HG03196 (cell line): Measurements from ENCODE around the gene FRK.
"Not testable (repeated sequence)": the region's sequence is repeated elsewhere in the genome, so short reads cannot be mapped to it uniquely, and the experiment has no call there.

Experiments used
- ATAC-seq: cut with Tn5 transposase; IDR thresholded peaks from one replicate; pipeline ENCODE4 v1.9.1; 2021; ENCODE audit not compliant: unreplicated experiment

FRK gene

DNA sequence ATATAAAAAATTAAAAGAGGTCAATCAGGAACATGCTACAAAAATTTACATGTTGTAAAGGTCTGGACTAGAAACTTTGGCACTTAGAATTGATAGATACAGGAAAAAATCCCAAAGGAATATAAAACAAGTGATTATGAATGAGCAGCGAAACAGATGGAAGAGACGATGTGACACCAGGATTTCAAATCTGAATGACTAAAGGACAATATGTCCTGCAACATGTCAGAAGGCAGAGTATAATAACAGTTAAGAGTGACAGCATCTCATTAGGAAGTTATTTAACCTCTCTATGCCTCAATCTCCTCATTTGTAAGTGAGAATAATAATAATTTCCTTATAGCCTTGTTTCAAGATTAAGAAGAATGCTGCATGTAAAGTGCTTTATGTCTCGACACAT, 50.3 kb downstream of the FRK start:
- no peak for ATAC-seq

DNA sequence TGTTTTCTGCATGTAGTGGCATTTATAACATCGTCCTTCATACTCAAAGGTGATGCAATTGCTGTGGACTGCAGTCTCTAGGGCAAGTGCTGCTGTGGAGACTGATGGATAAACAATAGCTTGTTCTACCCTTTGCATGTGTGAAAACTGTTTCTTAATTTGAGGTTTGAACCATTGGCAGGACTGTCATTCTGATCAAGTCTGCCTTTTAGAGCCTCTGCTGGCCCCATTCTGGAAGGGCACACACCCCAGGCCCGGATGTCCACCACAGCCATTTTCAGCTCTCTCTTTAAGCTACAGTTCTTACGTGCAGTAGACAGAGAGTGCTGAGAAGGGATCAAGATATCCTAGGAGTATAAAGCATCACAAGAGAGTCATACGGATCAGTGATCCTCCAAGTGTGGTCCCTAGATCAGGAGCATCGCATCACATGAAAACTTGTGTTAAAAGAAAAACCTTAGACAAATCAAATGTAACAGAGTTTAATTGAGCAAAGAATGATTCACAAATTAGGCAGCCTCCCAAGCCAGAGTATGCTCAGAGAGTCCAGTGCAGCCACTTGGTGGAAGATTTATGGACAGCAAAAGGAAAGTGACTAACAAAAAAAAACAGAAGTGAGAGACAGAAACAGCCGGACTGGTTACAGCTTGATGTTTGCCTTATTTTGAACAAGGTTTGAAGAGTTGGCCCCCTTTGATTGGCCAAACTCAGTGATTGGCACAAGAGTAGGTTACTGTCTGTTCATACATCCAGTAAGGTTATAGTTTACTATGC, 52.0 kb downstream of the FRK start:
- peak; percentile 41 for ATAC-seq

DNA sequence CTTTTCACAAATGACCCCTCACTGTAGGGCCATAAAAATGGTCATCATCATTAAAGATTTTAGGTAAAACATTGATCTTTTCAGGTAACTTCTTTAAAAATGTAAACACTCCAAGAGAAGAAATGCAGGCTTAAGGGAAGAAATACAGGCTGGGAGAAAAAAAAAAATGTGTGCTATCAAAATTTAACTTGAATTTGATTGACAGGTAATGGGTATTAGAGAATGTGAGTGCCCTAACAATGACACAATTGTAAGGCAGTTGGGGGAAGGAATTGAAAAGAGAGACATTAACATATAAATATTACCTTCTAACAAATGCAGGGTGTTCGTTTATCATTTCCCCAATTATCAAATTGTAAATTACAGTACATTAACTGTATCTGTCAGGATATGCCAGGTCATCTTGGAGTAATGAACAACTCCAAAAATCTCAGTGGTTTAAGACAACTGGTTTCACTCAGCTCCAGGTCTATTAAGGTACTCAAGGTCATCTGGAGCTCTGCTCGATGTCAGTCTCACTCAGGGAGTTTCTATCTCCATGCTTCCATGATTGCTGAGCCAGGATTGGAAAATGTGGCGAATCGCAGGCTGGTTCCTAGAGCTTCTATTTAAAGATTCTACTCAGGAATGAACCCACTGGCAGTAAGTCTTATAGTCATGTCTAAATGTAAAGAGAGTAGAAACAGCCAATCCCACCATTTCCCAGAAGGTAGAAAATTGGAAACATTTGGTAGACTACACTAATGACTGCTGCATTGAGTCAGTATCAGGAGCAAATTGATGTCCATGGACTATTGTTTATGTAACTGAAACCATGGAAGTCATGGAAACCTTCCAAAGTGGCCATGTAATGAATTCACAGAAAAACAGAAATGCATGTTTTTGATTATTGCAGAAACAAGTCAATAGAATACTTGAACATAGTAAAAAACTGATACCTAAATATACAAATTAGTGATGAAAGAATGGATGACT, 55.6 kb downstream of the FRK start:
- no peak for ATAC-seq

DNA sequence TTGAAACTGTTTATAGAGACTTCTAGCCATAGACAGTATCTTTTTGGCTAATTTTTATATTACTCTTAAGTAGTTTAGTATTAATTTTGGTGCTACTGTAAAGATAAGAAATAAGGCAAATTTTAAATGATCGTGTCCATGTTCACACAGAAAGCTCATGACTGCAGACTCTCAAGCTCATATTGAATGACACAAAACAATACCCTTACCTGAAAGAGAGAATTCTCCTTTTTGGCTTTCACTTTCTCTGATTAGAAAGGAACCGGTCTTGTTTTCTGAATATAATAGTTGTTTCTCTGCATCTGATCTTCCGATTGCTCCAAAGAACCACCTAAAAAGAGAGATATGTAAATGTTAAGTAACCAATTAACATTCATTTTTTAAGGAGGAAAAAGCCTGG, 57.0 kb downstream of the FRK start:
- peak; percentile 84 for ATAC-seq

DNA sequence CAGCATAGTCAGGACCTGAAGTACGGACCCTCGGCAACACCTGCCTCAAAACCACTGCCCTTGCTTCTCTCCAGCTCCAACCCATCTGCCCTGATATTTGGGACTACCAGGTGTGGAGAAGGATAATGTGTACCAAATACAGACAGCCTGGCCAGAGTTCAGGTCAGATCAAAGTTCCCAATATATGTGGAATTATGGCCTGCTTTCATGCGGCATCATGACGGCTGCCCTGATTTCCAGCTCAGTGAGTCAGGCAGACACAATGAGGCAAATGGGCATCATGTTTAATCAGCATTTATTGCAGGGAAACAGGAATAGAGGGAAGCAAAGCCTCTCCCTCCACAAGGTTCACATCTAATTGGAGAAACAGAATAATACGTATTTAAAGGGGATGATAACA, 57.9 kb downstream of the FRK start:
- ATAC-seq: no peak

DNA sequence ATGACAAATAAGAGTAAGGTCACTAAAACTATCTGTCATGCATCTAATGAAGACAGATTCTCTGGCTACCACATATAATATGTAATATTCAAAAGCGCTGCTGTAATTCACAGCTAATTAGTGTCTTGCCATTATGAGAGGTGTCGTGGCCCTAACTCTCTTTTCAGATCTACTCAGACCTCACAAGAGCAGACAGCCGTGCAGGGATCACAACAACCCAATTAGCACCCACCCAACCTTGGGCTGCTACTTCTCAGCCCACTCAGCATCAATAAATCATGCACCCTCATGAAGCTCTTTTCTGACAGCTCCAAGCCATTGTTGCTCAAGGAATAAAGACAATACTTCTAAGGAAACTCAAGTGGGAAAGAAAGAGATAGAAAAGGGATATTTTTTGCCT, 61.5 kb downstream of the FRK start:
- no peak for ATAC-seq

DNA sequence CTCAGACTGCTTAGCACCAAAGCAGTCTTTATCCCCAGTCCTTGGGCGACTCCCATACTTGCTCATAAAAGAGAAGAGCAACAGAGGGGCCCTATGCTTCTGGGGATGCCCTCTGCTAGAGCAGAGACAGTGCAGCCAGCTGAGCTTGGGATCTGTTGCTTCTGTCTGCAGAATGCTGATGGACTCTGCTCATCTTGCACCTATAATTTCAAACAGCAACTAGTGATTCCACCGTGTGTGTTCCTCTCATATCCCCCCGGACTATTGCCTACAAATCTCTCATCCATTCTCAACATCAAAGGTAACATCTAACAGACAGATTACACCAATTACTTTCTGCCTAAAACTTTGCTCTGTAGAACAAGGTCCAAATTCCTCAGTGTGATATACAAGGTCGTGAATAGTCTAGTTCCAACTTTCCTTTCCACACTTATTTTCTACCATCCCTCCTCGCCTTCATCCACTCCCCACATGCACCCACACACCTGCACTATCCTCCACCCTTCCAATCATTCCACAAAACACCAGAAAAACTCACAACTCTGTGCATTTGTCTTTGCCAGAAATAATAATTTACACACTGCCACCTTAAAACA, 62.6 kb downstream of the FRK start:
- ATAC-seq: no peak

DNA sequence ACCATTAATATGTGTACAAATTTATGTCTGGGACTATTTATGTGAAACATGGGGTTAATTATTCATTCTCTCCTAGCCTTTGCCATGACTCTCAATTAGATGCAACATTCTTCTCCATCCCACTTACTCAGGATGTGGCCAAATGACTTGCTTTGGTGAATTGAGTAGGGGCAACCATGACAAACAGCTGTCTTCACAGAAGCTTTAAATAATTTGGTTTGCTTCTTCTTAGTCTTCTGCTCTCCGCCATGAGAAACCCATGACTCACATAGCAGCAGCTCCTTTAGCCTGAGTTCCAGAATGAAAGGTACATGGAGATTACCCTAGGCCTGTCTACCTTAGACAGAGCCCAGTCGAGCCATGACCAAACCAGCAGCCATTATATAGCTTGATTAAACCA, 74.7 kb downstream of the FRK start:
- ATAC-seq: no peak

DNA sequence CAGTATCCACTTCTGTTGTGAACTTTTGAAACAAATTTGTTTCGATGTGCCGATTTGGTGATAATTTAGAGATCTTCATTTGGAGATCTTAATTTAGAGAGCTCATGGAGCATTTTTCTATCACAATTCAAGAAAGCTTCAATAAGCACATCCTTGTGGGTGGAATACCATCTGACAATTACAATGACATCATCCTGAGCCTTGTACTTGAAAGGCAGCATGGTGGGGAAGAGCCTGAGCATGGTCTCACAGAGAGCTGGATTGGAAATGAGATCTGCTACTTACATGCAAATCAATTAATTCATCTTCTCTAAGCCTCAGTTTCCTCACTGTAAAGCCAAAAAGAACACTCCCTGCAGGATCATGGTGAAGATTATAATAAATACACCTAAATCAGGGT, 75.9 kb downstream of the FRK start:
- no peak for ATAC-seq

DNA sequence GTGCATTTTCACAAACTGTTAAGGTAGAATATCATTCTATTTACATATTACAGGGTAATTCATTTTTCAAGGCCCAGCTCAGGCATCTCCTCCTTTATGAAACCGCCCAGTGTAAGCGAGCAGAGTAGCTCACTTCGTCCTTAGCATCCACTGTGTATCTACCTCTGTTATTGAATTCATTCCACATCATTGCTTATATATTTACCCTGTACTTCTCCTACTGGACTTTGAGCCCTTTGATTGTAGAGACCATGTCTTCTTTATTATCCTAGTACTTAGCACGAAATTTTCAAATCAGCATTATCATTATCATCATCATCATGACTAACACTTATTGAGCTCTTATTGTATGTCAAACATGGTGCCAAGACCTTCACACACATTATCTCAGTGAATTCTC, 76.7 kb downstream of the FRK start:
- ATAC-seq: no peak

DNA sequence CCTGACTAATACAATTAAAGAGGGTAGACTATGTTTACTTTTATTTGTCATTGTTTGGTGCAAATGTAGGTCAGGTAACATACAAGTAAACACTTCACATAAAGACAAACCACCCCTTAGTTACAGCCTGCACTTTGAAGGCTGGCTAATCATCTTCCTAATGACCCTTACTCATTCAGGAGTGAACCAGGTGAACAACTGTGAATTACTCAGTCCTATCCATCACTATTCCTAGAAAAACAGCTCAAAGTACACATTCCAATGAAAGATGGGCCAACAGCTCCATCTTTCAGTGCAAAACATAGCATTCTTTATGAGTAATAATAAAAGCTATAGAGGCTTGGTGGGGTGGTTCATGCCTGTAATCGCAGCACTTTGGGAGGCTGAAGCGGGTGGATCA, 78.2 kb downstream of the FRK start:
- no peak for ATAC-seq

DNA sequence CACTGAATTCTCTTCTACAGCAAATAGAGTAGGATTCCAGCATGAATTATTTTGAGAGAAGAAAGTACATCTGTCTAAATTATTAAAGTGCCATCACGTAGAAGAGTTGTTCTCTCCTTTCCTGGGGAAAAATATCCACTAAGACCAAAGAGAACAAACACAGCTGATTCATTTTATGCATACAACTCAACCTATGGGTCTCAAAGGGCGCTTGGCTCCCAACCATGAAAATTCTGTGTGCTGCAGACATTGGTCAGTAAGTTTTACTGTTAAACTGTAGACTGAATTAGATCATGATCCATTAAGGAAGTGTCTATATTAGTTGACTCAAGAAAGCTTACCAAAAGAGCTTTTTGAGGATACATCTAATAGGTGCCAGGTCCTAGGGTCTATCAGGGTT, 83.5 kb downstream of the FRK start:
- no peak for ATAC-seq

DNA sequence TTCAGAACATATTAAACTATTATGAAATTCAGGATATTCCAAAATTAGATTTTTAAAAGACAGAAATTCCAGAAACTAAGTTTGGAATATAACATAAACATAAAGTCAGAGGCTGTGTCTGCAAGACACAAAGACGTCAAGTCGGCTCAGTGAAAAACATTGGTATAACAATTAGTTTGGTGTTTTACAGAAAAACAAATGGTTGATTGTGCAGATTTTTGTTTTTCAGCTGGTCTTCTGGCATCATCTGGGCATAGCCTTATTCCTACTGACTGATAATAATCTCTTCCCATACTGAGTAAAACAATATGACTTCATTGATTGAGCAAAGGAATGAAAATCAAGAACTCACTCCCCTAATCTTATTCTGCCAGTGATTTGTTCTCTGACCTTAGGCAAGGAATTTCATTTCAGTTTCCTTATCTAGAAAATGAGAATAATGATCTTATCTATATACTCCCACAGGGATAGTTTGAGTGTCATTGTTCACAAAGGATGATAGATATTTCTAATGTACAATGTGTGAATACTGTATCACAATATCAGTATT, 84.3 kb downstream of the FRK start:
- ATAC-seq: no peak

DNA sequence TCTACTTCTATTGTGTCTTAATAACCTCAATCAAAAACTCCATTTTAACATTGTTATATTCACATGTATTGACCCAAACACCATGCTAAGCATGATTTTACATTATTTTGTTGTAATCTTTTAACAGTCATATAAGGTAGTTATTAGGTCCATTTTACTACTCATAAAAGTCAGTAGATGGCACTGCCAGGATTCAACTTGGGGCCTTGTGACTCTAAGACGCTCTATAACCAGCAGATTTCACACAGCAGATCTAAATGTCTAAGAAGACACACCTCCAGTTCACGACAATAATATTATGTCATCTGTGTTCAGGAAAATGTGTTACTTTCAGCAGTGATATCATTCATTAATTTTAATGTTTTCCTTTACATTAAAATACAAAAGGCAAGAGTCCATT, 88.0 kb downstream of the FRK start:
- no peak for ATAC-seq

DNA sequence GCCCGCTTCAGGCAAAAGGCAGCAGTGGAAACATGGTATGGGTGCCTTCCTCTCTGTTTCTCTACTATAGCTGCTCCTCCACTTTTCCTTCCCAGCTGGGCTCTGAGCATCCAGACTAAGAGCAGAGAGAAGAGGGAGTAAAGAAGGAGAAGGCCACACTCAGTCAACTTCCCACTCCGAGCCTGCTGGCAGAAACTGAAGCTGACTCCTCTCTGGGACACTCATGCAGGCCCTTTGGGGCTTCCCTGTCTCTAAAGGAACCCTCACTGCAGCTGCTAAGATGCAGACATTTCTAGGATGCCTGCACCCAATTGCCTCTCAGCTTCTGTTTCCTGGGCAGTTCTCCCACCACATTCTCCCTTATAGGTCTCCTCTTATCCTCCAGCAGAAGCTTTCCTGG, 88.9 kb downstream of the FRK start:
- ATAC-seq: no peak

DNA sequence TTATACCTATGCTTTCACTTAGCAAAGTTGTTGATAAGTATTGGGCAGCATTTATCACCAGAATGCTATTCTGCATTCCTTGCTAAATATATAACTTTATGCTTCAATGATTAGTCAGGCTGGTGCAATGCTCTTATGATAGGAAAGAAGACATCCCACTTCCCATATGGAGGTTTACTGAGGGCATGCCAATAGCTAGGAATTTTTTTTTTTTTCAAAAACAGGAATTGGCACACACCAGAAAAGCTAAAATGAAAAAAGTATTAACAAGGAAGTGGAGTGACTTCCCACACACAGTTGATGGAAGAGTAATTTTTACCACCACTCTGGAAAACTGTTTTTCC, 90.8 kb downstream of the FRK start:
- ATAC-seq: no peak

DNA sequence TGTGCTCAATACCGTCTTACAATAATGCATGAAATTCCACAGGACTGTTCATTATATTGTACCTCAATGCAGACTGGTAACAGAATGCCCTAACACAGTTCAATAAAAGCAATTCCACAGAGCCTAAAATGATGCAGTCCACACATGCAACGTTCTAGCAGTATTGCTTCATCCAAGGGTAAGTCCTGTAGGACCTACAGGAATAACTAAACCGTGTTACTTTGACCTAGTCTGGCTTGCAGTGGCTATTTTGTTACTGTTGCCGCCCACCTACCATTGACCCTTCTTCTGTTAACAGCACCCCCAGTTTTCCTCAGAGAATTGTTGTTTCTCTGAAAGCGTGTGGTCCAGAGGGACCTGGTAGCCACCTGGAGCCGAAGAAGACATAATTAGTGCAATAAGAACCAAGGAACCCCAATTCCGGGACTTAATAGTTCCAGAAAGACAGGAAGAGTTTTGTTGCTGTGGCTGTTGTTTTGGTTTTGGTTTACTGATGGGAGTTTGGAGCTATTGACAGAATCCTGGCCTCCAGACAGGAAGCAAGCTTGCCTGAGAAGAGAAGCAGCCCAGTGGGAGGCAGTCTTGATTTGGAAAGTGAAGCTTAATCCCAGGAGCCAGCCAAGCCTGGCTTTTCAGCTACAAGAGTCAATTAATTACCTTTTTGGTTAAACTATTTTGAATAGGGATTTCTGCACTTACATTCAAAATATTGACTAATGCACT, 91.3 kb downstream of the FRK start:
- no peak for ATAC-seq

DNA sequence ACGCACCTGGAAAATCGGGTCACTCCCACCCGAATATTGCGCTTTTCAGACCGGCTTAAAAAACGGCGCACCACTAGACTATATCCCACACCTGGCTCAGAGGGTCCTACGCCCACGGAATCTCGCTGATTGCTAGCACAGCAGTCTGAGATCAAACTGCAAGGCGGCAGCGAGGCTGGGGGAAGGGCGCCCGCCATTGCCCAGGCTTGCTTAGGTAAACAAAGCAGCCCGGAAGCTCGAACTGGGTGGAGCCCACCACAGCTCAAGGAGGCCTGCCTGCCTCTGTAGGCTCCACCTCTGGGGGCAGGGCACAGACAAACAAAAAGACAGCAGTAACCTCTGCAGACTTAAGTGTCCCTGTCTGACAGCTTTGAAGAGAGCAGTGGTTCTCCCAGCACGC, 100.4 kb downstream of the FRK start:
- ATAC-seq: not testable (repeated sequence)

DNA sequence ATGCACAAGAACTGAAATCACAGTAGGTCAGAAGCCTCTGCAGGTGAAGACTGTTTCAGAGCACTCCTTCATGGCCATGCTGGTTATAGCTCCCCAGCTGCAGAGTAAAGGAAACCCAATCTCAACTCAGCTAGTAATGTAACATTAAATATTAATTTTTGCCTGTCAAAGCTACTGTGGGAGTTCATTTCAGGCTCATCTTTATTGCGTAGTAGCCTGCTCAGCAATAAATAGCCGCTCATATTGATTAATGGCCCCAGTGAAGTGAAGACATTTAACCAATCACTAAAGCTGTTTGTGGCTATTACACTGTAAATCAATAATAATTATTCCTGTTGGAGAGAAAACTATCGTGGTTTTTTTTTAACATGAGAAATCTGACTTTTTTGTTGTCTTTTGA, 101.7 kb downstream of the FRK start:
- ATAC-seq: no peak

DNA sequence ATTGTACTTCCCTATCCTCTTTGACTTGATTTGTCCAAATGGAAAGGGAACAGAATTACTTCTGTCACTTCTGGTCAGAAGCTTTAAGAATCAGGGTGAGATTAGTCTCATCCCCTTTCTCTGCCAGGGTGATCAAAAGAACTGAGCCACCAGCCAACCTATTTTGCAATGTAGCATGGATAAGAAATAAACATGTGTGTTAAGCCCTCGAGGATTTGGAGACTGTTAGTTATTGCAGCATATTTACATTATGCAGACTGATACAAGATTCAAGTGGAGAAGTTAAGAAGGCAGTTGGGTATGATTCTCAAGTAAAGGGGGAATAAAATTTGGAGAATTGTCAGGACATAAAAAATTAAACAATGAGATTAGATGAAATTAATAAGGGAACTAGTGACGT, 106.0 kb downstream of the FRK start:
- ATAC-seq: no peak

DNA sequence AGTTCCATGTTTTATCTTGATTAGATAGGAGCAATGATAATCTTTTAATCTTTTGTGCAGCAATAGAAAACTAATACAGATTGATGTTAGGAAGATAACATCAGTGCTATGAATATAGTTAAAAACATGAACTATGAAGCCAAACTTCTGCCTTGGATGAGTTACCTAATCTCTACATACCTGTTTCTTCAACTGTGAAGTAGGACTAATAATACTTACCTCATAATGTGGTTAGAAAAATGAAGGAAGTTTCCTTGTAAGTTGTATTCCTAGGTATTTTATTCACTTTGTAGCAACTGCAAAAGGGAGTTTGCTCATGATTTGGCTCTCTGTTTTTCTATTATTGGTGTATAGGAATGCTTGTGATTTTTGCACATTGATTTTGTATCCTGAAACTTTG, 111.9 kb downstream of the FRK start:
- no peak for ATAC-seq
